WTC11 (cell line): ENCODE data around the gene ST8SIA3. TPM values are rescaled to one million over a fixed set of nuclear protein-coding genes. Genes with fewer than 3 reads are reported as not detected.

Experiments
- ATAC-seq: fragments of 200-7000 bp; cut with Tn5 transposase; 2 replicates; pipeline ENCODE4 v1.10.0; 2021; ENCODE audit warnings: mild to moderate bottlenecking, moderate library complexity
- CTCF ChIA-PET: fragments of 300-600 bp; sonication (Branson Sonifier 250); formaldehyde crosslinking; loops from one replicate; lab custom pipeline; 2021; ENCODE audit warnings: antibody characterized with exemption; lab: Charles Lee
- POLR2A ChIA-PET: fragments of 350-600 bp; sonication (Branson Sonifier 250); formaldehyde crosslinking; loops from one replicate; lab custom pipeline; 2021; ENCODE audit warnings: antibody characterized with exemption; lab: Charles Lee
- DNase-seq: peaks from one replicate; pipeline ENCODE4 v3.0.0; 2021; ENCODE audit warnings: low spot score
- H3K27ac Mint-ChIP-seq: 2 replicates; pipeline ENCODE4 v1.8.0; 2021; ENCODE audit warnings: mixed read lengths
- H3K27me3 Mint-ChIP-seq: 2 replicates; pipeline ENCODE4 v1.8.0; 2021; ENCODE audit warnings: low read depth, mild to moderate bottlenecking, moderate library complexity, mixed read lengths
- H3K36me3 Mint-ChIP-seq: 2 replicates; pipeline ENCODE4 v1.8.0; 2021; ENCODE audit warnings: mixed read lengths
- H3K4me1 Mint-ChIP-seq: 2 replicates; pipeline ENCODE4 v1.8.0; 2022; ENCODE audit warnings: mixed read lengths
- H3K4me3 Mint-ChIP-seq: 2 replicates; pipeline ENCODE4 v1.8.0; 2021; ENCODE audit warnings: mild to moderate bottlenecking, moderate library complexity, mixed read lengths
- H3K9me3 Mint-ChIP-seq: 2 replicates; pipeline ENCODE4 v1.8.0; 2021; ENCODE audit warnings: mixed read lengths
- ATF3 ChIP-seq: sonication (generic); formaldehyde crosslinking; conservative IDR thresholded peaks from 2 replicates; pipeline ENCODE4 v1.8.1; 2022; ENCODE audit warnings: mild to moderate bottlenecking, missing genetic modification reagents
- CBFB ChIP-seq: sonication (generic); formaldehyde crosslinking; IDR thresholded peaks from 2 replicates; pipeline ENCODE4 v1.8.1; 2022; ENCODE audit warnings: mild to moderate bottlenecking, low read depth, missing genetic modification reagents
- EMX1 ChIP-seq: fragments of 250-450 bp; sonication (Bioruptor Pico); IDR thresholded peaks from 2 replicates; pipeline ENCODE4 v1.8.0; 2021; ENCODE audit warnings: mild to moderate bottlenecking
- IRF2 ChIP-seq: sonication (generic); formaldehyde crosslinking; IDR thresholded peaks from 2 replicates; pipeline ENCODE4 v1.8.0; 2022; ENCODE audit warnings: low read depth, missing genetic modification reagents, borderline replicate concordance
- RORB ChIP-seq: fragments of 250-450 bp; sonication (Bioruptor Pico); IDR thresholded peaks from 2 replicates; pipeline ENCODE4 v1.9.0; 2021; ENCODE audit warnings: mild to moderate bottlenecking
- SMAD3 ChIP-seq: sonication (generic); formaldehyde crosslinking; IDR thresholded peaks from 2 replicates; pipeline ENCODE4 v1.8.0; 2022; ENCODE audit warnings: missing genetic modification reagents, mild to moderate bottlenecking, borderline replicate concordance
- SOX15 ChIP-seq: fragments of 250-450 bp; sonication (Bioruptor Pico); IDR thresholded peaks from 2 replicates; pipeline ENCODE4 v1.9.0; 2021; ENCODE audit warnings: mild to moderate bottlenecking
- TCF7 ChIP-seq: sonication (generic); formaldehyde crosslinking; IDR thresholded peaks from 2 replicates; pipeline ENCODE4 v1.8.0; 2022; ENCODE audit warnings: mild to moderate bottlenecking, low read depth, missing genetic modification reagents, moderate library complexity
- ZNF232 ChIP-seq: sonication (generic); formaldehyde crosslinking; IDR thresholded peaks from 2 replicates; pipeline ENCODE4 v1.8.0; 2022; ENCODE audit warnings: mild to moderate bottlenecking, missing genetic modification reagents
- ZNF512 ChIP-seq: sonication (generic); formaldehyde crosslinking; IDR thresholded peaks from 2 replicates; pipeline ENCODE4 v1.8.1; 2022; ENCODE audit warnings: missing genetic modification reagents, borderline replicate concordance
- total RNA-seq: library from RNA; stranded (reverse); gene quantifications from 3 replicates; pipeline ENCODE4 v1.2.3, GENCODE V29; 2021
- TF ChIP-seq, protein P1 (sequence below): sonication (generic); formaldehyde crosslinking; IDR thresholded peaks from 2 replicates; pipeline ENCODE4 v1.8.0; 2022; ENCODE audit warnings: mild to moderate bottlenecking, missing genetic modification reagents
- TF ChIP-seq, protein P2 (sequence below): sonication (generic); formaldehyde crosslinking; IDR thresholded peaks from 2 replicates; pipeline ENCODE4 v1.8.1; 2022; ENCODE audit warnings: low read depth, missing genetic modification reagents, borderline replicate concordance
- TF ChIP-seq, protein P3 (sequence below): sonication (generic); formaldehyde crosslinking; IDR thresholded peaks from 2 replicates; pipeline ENCODE4 v1.8.0; 2023; ENCODE audit warnings: missing genetic modification reagents, mild to moderate bottlenecking, borderline replicate concordance
- TF ChIP-seq, protein P4 (sequence below): fragments of 250-450 bp; sonication (Bioruptor Pico); conservative IDR thresholded peaks from 2 replicates; pipeline ENCODE4 v1.9.0; 2021; ENCODE audit warnings: mild to moderate bottlenecking
- TF ChIP-seq, protein P5 (sequence below): fragments of 250-450 bp; sonication (Bioruptor Pico); IDR thresholded peaks from 2 replicates; pipeline ENCODE4 v2.1.2; 2022; ENCODE audit warnings: mild to moderate bottlenecking, moderate library complexity
- TF ChIP-seq, protein P6 (sequence below): sonication (generic); formaldehyde crosslinking; IDR thresholded peaks from 2 replicates; pipeline ENCODE4 v1.8.0; 2023; ENCODE audit warnings: mild to moderate bottlenecking, missing genetic modification reagents
- TF ChIP-seq, protein P7 (sequence below): fragments of 250-450 bp; sonication (Bioruptor Pico); IDR thresholded peaks from 2 replicates; pipeline ENCODE4 v1.9.0; 2021; ENCODE audit warnings: moderate library complexity, mild to moderate bottlenecking, inconsistent platforms, borderline replicate concordance

The ST8SIA3 gene
- total RNA-seq, 1 experiment from 2014 or later: 2.3 TPM

GRCh38 chr18:57347784-57348183, 4.6 kb upstream of the ST8SIA3 start:
- ChIA-PET POLR2A (no interaction called here), CTCF (no interaction called here)
- TF ChIP-seq RORB (CRISPR knock-in tag) (no peak), ZNF232 (CRISPR knock-in tag) (no peak), CBFB (no peak), ZNF512 (CRISPR knock-in tag) (no peak), EMX1 (CRISPR knock-in tag) (no peak), SMAD3 (CRISPR knock-in tag) (no peak), SOX15 (CRISPR knock-in tag) (no peak), IRF2 (CRISPR knock-in tag) (no peak), ATF3 (CRISPR knock-in tag) (no peak), TCF7 (CRISPR knock-in tag) (no peak)
- TF ChIP-seq, protein P1, sequence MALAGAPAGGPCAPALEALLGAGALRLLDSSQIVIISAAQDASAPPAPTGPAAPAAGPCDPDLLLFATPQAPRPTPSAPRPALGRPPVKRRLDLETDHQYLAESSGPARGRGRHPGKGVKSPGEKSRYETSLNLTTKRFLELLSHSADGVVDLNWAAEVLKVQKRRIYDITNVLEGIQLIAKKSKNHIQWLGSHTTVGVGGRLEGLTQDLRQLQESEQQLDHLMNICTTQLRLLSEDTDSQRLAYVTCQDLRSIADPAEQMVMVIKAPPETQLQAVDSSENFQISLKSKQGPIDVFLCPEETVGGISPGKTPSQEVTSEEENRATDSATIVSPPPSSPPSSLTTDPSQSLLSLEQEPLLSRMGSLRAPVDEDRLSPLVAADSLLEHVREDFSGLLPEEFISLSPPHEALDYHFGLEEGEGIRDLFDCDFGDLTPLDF (CRISPR knock-in tag): no peak
- TF ChIP-seq, protein P2, sequence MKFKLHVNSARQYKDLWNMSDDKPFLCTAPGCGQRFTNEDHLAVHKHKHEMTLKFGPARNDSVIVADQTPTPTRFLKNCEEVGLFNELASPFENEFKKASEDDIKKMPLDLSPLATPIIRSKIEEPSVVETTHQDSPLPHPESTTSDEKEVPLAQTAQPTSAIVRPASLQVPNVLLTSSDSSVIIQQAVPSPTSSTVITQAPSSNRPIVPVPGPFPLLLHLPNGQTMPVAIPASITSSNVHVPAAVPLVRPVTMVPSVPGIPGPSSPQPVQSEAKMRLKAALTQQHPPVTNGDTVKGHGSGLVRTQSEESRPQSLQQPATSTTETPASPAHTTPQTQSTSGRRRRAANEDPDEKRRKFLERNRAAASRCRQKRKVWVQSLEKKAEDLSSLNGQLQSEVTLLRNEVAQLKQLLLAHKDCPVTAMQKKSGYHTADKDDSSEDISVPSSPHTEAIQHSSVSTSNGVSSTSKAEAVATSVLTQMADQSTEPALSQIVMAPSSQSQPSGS (CRISPR knock-in tag): no peak
- TF ChIP-seq, protein P3, sequence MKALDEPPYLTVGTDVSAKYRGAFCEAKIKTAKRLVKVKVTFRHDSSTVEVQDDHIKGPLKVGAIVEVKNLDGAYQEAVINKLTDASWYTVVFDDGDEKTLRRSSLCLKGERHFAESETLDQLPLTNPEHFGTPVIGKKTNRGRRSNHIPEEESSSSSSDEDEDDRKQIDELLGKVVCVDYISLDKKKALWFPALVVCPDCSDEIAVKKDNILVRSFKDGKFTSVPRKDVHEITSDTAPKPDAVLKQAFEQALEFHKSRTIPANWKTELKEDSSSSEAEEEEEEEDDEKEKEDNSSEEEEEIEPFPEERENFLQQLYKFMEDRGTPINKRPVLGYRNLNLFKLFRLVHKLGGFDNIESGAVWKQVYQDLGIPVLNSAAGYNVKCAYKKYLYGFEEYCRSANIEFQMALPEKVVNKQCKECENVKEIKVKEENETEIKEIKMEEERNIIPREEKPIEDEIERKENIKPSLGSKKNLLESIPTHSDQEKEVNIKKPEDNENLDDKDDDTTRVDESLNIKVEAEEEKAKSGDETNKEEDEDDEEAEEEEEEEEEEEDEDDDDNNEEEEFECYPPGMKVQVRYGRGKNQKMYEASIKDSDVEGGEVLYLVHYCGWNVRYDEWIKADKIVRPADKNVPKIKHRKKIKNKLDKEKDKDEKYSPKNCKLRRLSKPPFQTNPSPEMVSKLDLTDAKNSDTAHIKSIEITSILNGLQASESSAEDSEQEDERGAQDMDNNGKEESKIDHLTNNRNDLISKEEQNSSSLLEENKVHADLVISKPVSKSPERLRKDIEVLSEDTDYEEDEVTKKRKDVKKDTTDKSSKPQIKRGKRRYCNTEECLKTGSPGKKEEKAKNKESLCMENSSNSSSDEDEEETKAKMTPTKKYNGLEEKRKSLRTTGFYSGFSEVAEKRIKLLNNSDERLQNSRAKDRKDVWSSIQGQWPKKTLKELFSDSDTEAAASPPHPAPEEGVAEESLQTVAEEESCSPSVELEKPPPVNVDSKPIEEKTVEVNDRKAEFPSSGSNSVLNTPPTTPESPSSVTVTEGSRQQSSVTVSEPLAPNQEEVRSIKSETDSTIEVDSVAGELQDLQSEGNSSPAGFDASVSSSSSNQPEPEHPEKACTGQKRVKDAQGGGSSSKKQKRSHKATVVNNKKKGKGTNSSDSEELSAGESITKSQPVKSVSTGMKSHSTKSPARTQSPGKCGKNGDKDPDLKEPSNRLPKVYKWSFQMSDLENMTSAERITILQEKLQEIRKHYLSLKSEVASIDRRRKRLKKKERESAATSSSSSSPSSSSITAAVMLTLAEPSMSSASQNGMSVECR (CRISPR knock-in tag): no peak
- TF ChIP-seq, protein P4, sequence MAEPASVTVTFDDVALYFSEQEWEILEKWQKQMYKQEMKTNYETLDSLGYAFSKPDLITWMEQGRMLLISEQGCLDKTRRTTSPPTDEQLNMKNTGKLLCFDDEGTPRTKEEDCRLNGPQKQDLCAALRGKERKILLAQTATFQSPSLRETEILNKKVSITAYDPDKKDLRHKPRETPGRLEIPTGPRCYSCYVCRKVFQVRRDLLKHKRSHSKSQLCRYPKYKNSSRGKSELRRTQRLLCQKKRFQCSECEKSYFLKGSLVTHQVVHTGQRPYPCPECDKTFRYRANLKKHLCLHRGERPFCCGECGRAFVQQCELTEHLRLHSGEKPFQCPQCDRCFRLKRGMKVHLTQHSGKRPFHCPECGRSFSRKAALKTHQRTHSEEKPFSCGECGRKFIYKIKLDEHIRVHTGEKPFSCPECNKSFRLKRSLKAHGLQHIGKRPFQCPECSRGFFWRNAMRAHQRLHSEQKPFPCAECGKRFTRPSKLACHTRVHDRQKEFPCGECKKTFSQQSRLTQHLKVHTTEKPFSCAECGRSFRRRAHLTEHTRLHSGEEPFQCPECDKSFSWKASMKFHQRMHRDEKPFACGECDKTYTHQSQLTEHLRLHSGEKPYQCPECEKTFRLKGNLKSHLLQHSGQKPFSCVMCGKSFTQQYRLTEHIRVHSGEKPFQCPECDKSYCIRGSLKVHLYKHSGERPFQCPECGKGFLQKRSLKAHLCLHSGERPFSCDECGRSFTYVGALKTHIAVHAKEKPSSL: no peak
- TF ChIP-seq, protein P5, sequence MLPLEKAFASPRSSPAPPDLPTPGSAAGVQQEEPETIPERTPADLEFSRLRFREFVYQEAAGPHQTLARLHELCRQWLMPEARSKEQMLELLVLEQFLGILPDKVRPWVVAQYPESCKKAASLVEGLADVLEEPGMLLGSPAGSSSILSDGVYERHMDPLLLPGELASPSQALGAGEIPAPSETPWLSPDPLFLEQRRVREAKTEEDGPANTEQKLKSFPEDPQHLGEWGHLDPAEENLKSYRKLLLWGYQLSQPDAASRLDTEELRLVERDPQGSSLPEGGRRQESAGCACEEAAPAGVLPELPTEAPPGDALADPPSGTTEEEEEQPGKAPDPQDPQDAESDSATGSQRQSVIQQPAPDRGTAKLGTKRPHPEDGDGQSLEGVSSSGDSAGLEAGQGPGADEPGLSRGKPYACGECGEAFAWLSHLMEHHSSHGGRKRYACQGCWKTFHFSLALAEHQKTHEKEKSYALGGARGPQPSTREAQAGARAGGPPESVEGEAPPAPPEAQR (CRISPR knock-in tag): no peak
- TF ChIP-seq, protein P6, sequence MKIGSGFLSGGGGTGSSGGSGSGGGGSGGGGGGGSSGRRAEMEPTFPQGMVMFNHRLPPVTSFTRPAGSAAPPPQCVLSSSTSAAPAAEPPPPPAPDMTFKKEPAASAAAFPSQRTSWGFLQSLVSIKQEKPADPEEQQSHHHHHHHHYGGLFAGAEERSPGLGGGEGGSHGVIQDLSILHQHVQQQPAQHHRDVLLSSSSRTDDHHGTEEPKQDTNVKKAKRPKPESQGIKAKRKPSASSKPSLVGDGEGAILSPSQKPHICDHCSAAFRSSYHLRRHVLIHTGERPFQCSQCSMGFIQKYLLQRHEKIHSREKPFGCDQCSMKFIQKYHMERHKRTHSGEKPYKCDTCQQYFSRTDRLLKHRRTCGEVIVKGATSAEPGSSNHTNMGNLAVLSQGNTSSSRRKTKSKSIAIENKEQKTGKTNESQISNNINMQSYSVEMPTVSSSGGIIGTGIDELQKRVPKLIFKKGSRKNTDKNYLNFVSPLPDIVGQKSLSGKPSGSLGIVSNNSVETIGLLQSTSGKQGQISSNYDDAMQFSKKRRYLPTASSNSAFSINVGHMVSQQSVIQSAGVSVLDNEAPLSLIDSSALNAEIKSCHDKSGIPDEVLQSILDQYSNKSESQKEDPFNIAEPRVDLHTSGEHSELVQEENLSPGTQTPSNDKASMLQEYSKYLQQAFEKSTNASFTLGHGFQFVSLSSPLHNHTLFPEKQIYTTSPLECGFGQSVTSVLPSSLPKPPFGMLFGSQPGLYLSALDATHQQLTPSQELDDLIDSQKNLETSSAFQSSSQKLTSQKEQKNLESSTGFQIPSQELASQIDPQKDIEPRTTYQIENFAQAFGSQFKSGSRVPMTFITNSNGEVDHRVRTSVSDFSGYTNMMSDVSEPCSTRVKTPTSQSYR (CRISPR knock-in tag): no peak
- TF ChIP-seq, protein P7, sequence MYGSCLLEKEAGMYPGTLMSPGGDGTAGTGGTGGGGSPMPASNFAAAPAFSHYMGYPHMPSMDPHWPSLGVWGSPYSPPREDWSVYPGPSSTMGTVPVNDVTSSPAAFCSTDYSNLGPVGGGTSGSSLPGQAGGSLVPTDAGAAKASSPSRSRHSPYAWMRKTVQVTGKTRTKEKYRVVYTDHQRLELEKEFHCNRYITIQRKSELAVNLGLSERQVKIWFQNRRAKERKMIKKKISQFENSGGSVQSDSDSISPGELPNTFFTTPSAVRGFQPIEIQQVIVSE (CRISPR knock-in tag): no peak
- Mint-ChIP-seq H3K9me3 (no peaks in the 10 kb centered on the region), H3K4me3 (no peak overlapping the region), H3K4me1 (peaks cover 16% of the 10 kb centered on the region), H3K27me3 (peaks cover 24% of the 10 kb centered on the region), H3K36me3 (no peaks in the 10 kb centered on the region), H3K27ac (no peak overlapping the region)
- DNase-seq (no peak), ATAC-seq (no peak)
